AG08396 (cell line): ENCODE measurements around the gene KIAA1328.
"Not testable (repeated sequence)": the region's sequence is repeated elsewhere in the genome, so short reads cannot be mapped to it uniquely, and the experiment has no call there.

Experiments used
- DNase-seq: peaks from one replicate; pipeline ENCODE4 v3.0.0; 2012; ENCODE audit warnings: low spot score, mixed read lengths

The KIAA1328 gene

GRCh38 chr18:36828630-36829361, at the start of gene KIAA1328, which contains the start of gene TPGS2:
TSS of gene KIAA1328 (plus strand) at chr18:36829127. CDS start at chr18:36829139, 12 bp downstream.
TSS of gene TPGS2 (minus strand) at chr18:36829002. CDS start at chr18:36828767, 235 bp downstream.
- DNase-seq = peak; percentile 96

- DNase-seq = no peak
These were observed 48.2 kb upstream of the KIAA1328 start for GRCh38 chr18:36780748-36781147.

- DNase-seq = no peak
These were observed 46.2 kb upstream of the KIAA1328 start for GRCh38 chr18:36782710-36783109.

GRCh38 chr18:36783792-36784191, 45.1 kb upstream of the KIAA1328 start:
- DNase-seq = no peak

GRCh38 chr18:36786686-36787085, 42.2 kb upstream of the KIAA1328 start:
- DNase-seq = peak; percentile 60

- no peak for DNase-seq
These were observed 36.2 kb upstream of the KIAA1328 start for GRCh38 chr18:36792634-36793283.

- DNase-seq = no peak
These were observed 30.0 kb upstream of the KIAA1328 start for GRCh38 chr18:36798738-36799473.

- no peak for DNase-seq
These were observed 23.8 kb upstream of the KIAA1328 start for GRCh38 chr18:36805105-36805504.

- DNase-seq = peak; percentile 46
These were observed 20.2 kb upstream of the KIAA1328 start for GRCh38 chr18:36808681-36809080.

GRCh38 chr18:36809590-36810381, 19.1 kb upstream of the KIAA1328 start:
- peak; percentile 73 for DNase-seq

GRCh38 chr18:36811430-36811829, 17.5 kb upstream of the KIAA1328 start:
- DNase-seq = peak; percentile 29

- no peak for DNase-seq
These were observed 17.0 kb upstream of the KIAA1328 start for GRCh38 chr18:36811955-36812354.

GRCh38 chr18:36812678-36813077, 16.2 kb upstream of the KIAA1328 start:
- DNase-seq = no peak

GRCh38 chr18:36813101-36813775, 15.7 kb upstream of the KIAA1328 start:
- no peak for DNase-seq

GRCh38 chr18:36813824-36814223, 15.1 kb upstream of the KIAA1328 start:
- no peak for DNase-seq

- DNase-seq = no peak
These were observed 13.9 kb upstream of the KIAA1328 start for GRCh38 chr18:36814994-36815393.

- DNase-seq = not testable (repeated sequence)
These were observed 12.8 kb upstream of the KIAA1328 start for GRCh38 chr18:36816096-36816495.

- DNase-seq = no peak
These were observed 11.9 kb upstream of the KIAA1328 start for GRCh38 chr18:36817039-36817438.

GRCh38 chr18:36818652-36819051, 10.3 kb upstream of the KIAA1328 start:
- DNase-seq = no peak

- DNase-seq = no peak
These were observed 9.3 kb upstream of the KIAA1328 start for GRCh38 chr18:36819621-36820020.

GRCh38 chr18:36821681-36822080, 7.2 kb upstream of the KIAA1328 start:
- DNase-seq = no peak
